DND-41 (cell line): ENCODE measurements around the gene CCNB2.

ENCODE experiments used
- EZH2 ChIP-seq: IDR thresholded peaks from 3 replicates; pipeline ENCODE4 v1.6.1; 2012; ENCODE audit warnings: borderline replicate concordance, low read depth, mild to moderate bottlenecking, moderate library complexity, low read length, inconsistent platforms; ENCODE audit not compliant: severe bottlenecking
- TF ChIP-seq, protein P1 (sequence below): IDR thresholded peaks from 2 replicates; pipeline ENCODE4 v1.5.1; 2012; ENCODE audit warnings: borderline replicate concordance, low read length, moderate library complexity, mild to moderate bottlenecking; ENCODE audit not compliant: poor library complexity, severe bottlenecking; ENCODE audit errors: extremely low read depth

DNA sequence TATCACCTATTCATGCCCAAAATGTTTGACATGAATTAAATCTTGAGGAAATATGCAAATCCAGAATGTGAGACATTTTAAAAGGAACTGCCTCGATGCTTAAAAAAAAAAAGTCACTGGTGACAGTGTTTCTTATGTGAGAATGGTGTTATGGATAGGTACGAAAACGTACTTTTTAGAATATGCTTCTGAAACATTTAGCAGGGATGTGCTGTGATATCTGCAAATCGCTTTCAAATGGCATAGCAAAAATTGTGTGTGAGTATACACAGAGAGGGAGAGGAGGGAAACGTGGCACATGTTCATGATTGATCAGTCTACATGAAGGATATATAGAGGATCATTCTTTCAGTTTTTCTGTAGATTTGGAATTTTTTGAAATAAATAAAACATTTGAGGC lies 16.0 kb downstream of the CCNB2 start:
- TF ChIP-seq, protein P1, sequence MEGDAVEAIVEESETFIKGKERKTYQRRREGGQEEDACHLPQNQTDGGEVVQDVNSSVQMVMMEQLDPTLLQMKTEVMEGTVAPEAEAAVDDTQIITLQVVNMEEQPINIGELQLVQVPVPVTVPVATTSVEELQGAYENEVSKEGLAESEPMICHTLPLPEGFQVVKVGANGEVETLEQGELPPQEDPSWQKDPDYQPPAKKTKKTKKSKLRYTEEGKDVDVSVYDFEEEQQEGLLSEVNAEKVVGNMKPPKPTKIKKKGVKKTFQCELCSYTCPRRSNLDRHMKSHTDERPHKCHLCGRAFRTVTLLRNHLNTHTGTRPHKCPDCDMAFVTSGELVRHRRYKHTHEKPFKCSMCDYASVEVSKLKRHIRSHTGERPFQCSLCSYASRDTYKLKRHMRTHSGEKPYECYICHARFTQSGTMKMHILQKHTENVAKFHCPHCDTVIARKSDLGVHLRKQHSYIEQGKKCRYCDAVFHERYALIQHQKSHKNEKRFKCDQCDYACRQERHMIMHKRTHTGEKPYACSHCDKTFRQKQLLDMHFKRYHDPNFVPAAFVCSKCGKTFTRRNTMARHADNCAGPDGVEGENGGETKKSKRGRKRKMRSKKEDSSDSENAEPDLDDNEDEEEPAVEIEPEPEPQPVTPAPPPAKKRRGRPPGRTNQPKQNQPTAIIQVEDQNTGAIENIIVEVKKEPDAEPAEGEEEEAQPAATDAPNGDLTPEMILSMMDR = no peak
- TF ChIP-seq EZH2 = no peak
